OCI-LY7 (cell line): ENCODE data around the gene PTH2.

Experiments
- EZH2phosphoT487 ChIP-seq: fragments of 200-600 bp; sonication (generic); IDR thresholded peaks from 2 replicates; pipeline ENCODE4 v1.6.1; 2018; ENCODE audit warnings: low read depth, borderline replicate concordance, mild to moderate bottlenecking, mixed run types, antibody characterized with exemption, low read length, moderate library complexity, mixed read lengths
- TF ChIP-seq, protein P1 (sequence below): fragments of 200-600 bp; sonication (generic); conservative IDR thresholded peaks from 2 replicates; pipeline ENCODE4 v1.5.1; 2014; ENCODE audit warnings: mild to moderate bottlenecking, antibody characterized with exemption, low read length, moderate library complexity, mixed read lengths

- TF ChIP-seq, protein P1, sequence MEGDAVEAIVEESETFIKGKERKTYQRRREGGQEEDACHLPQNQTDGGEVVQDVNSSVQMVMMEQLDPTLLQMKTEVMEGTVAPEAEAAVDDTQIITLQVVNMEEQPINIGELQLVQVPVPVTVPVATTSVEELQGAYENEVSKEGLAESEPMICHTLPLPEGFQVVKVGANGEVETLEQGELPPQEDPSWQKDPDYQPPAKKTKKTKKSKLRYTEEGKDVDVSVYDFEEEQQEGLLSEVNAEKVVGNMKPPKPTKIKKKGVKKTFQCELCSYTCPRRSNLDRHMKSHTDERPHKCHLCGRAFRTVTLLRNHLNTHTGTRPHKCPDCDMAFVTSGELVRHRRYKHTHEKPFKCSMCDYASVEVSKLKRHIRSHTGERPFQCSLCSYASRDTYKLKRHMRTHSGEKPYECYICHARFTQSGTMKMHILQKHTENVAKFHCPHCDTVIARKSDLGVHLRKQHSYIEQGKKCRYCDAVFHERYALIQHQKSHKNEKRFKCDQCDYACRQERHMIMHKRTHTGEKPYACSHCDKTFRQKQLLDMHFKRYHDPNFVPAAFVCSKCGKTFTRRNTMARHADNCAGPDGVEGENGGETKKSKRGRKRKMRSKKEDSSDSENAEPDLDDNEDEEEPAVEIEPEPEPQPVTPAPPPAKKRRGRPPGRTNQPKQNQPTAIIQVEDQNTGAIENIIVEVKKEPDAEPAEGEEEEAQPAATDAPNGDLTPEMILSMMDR = no peak
- no peak for TF ChIP-seq EZH2phosphoT487
Observed at GRCh38 chr19:49414256-49414655, 9.0 kb downstream of the PTH2 start.
